IPS-15b (cell line): ENCODE data around the gene LCP2.

ENCODE experiments used
- H3K27me3 ChIP-seq: one replicate; pipeline ENCODE4 v1.6.1; 2013; ENCODE audit warnings: low read length; ENCODE audit not compliant: control insufficient read depth, insufficient read depth
- H3K36me3 ChIP-seq: one replicate; pipeline ENCODE4 v1.6.1; 2013; ENCODE audit warnings: low read length; ENCODE audit not compliant: control insufficient read depth, insufficient read depth
- H3K4me1 ChIP-seq: one replicate; pipeline ENCODE4 v1.6.1; 2013; ENCODE audit warnings: mild to moderate bottlenecking, low read length; ENCODE audit not compliant: control insufficient read depth, insufficient read depth
- H3K4me3 ChIP-seq: one replicate; pipeline ENCODE4 v1.5.1; 2013; ENCODE audit warnings: low read depth, low read length
- H3K9ac ChIP-seq: one replicate; pipeline ENCODE4 v1.6.1; 2013; ENCODE audit warnings: low read depth, mild to moderate bottlenecking, low read length
- H3K9me3 ChIP-seq: one replicate; pipeline ENCODE4 v1.6.1; 2013; ENCODE audit warnings: mild to moderate bottlenecking, low read length; ENCODE audit not compliant: control insufficient read depth, insufficient read depth

LCP2 gene

GRCh38 chr5:170313816-170314215 is 16.2 kb upstream of the LCP2 start:
- Histone ChIP-seq H3K36me3 (no peaks in the 10 kb centered on the region), H3K9me3 (no peaks in the 10 kb centered on the region), H3K9ac (no peak overlapping the region), H3K4me1 (no peaks in the 10 kb centered on the region), H3K4me3 (no peak overlapping the region), H3K27me3 (peaks cover 3% of the 10 kb centered on the region)

- no peak overlapping the region for H3K4me3 ChIP-seq
- no peak overlapping the region for H3K9ac ChIP-seq
- no peaks in the 10 kb centered on the region for H3K36me3 ChIP-seq
- H3K9me3 ChIP-seq = no peaks in the 10 kb centered on the region
- no peaks in the 10 kb centered on the region for H3K4me1 ChIP-seq
- peaks cover 3% of the 10 kb centered on the region for H3K27me3 ChIP-seq
These were observed 15.8 kb upstream of the LCP2 start for GRCh38 chr5:170313344-170313743.

GRCh38 chr5:170312666-170313065 is 15.1 kb upstream of the LCP2 start:
- no peak overlapping the region for H3K4me3 ChIP-seq
- no peak overlapping the region for H3K9ac ChIP-seq
- peaks cover 3% of the 10 kb centered on the region for H3K27me3 ChIP-seq
- peaks cover 3% of the 10 kb centered on the region for H3K4me1 ChIP-seq
- H3K9me3 ChIP-seq = no peaks in the 10 kb centered on the region
- no peaks in the 10 kb centered on the region for H3K36me3 ChIP-seq

GRCh38 chr5:170312301-170312595 is 14.7 kb upstream of the LCP2 start:
- H3K27me3 ChIP-seq = peaks cover 3% of the 10 kb centered on the region
- H3K9ac ChIP-seq = no peak overlapping the region
- no peaks in the 10 kb centered on the region for H3K36me3 ChIP-seq
- peaks cover 3% of the 10 kb centered on the region for H3K4me1 ChIP-seq
- no peak overlapping the region for H3K4me3 ChIP-seq
- no peaks in the 10 kb centered on the region for H3K9me3 ChIP-seq

GRCh38 chr5:170311511-170312300 is 14.1 kb upstream of the LCP2 start:
- Histone ChIP-seq H3K27me3 (peaks cover 3% of the 10 kb centered on the region), H3K4me1 (peaks cover 3% of the 10 kb centered on the region), H3K9me3 (no peaks in the 10 kb centered on the region), H3K4me3 (no peak overlapping the region), H3K36me3 (no peaks in the 10 kb centered on the region), H3K9ac (no peak overlapping the region)

- Histone ChIP-seq H3K27me3 (peaks cover 3% of the 10 kb centered on the region), H3K9me3 (no peaks in the 10 kb centered on the region), H3K4me3 (no peak overlapping the region), H3K9ac (no peak overlapping the region), H3K4me1 (peaks cover 3% of the 10 kb centered on the region), H3K36me3 (no peaks in the 10 kb centered on the region)
These were observed 12.8 kb upstream of the LCP2 start for GRCh38 chr5:170310256-170310926.

- Histone ChIP-seq H3K36me3 (no peaks in the 10 kb centered on the region), H3K4me1 (peaks cover 3% of the 10 kb centered on the region), H3K9ac (no peak overlapping the region), H3K4me3 (no peak overlapping the region), H3K9me3 (no peaks in the 10 kb centered on the region), H3K27me3 (peaks cover 3% of the 10 kb centered on the region)
These were observed 11.1 kb upstream of the LCP2 start for GRCh38 chr5:170308686-170309085.

GRCh38 chr5:170307575-170308465 is 10.2 kb upstream of the LCP2 start:
- H3K36me3 ChIP-seq = no peaks in the 10 kb centered on the region
- peaks cover 3% of the 10 kb centered on the region for H3K27me3 ChIP-seq
- H3K4me1 ChIP-seq = peaks cover 3% of the 10 kb centered on the region
- H3K9me3 ChIP-seq = no peaks in the 10 kb centered on the region
- H3K9ac ChIP-seq = no peak overlapping the region
- no peak overlapping the region for H3K4me3 ChIP-seq

GRCh38 chr5:170306381-170306831 is 8.8 kb upstream of the LCP2 start:
- Histone ChIP-seq H3K36me3 (no peaks in the 10 kb centered on the region), H3K9me3 (no peaks in the 10 kb centered on the region), H3K27me3 (no peaks in the 10 kb centered on the region), H3K9ac (no peak overlapping the region), H3K4me1 (peaks cover 12% of the 10 kb centered on the region), H3K4me3 (no peak overlapping the region)

GRCh38 chr5:170305646-170306025 is 8.1 kb upstream of the LCP2 start:
- H3K9ac ChIP-seq = no peak overlapping the region
- H3K4me3 ChIP-seq = no peak overlapping the region
- no peaks in the 10 kb centered on the region for H3K27me3 ChIP-seq
- H3K36me3 ChIP-seq = no peaks in the 10 kb centered on the region
- no peaks in the 10 kb centered on the region for H3K9me3 ChIP-seq
- H3K4me1 ChIP-seq = peaks cover 12% of the 10 kb centered on the region

- H3K9me3 ChIP-seq = no peaks in the 10 kb centered on the region
- no peaks in the 10 kb centered on the region for H3K36me3 ChIP-seq
- no peak overlapping the region for H3K4me3 ChIP-seq
- H3K27me3 ChIP-seq = no peaks in the 10 kb centered on the region
- H3K9ac ChIP-seq = no peak overlapping the region
- H3K4me1 ChIP-seq = peaks cover 12% of the 10 kb centered on the region
These were observed 7.6 kb upstream of the LCP2 start for GRCh38 chr5:170305016-170305645.
